Activated CD4-positive, alpha-beta T cell treated with anti-CD3 and anti-CD28 coated beads, Interleukin-2, amount 50 U/mL, for 16 hours (primary cell): ENCODE measurements around the gene FGD4.
A peak's percentile ranks its signal among the peaks of the same experiment; 100 is the strongest.

Source experiments
- DNase-seq: peaks from one replicate; pipeline ENCODE4 v3.0.0-alpha.2; 2020

Gene FGD4

DNA sequence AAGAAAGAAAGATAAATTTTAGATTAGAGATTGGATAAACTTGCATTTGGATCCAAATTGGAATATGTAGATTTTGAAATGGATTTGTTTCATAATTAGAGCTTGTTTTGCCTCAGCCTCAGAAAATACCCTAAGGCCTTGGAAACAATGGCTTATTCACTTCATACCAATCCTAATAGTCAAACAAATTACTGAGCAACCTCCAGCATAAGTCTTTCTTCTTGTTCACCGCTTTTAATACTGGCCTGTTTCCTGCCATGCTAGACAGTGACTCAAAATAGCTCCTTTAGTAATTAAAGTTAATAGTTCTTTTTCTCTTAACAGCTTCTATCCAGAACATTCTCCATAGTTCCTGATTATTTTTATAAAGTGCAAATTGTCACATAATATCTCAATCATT is 168.9 kb downstream of the FGD4 start:
- DNase-seq = no peak

DNA sequence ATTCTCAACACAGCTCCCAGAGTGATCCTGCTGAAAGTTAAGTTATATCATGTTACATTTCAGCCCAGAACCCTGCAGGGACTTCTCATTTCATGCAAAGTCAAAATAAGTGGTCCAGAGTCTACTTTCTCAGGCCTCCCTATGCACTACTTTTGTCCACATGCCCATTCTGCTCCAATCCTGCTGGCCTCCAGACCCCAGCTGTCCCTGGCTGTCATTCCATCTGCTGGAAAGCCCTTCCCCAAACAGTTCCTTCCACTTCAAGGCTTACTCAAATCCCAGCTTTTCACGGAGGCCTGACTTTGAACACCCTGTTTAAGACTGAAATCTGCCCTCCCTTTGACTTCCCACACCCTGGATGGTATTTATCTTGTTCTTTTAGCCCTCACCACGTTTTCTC is 169.9 kb downstream of the FGD4 start:
- no peak for DNase-seq

DNA sequence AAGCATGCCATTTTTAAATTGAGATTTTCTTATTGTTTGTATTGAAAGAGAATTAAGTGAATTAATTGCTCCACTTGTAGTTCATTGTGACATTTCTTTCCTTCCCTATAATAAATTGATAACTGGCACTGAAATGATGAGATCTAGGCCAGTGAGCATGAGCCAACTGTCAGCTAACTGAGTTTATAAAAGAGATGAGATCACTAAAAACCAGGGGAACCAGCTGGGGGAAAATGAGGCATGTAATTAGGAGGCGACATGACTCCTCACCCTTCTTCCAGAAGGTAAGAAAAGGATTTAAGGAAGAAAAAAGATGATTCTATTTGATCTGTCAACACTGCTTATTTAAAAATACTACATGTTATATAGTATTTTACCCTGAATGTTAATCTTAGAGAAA is 175.2 kb downstream of the FGD4 start:
- no peak for DNase-seq

GRCh38 chr12:32577328-32577727 is 178.0 kb downstream of the FGD4 start:
- no peak for DNase-seq

- no peak for DNase-seq
Observed at GRCh38 chr12:32583534-32583933, 184.2 kb downstream of the FGD4 start.

GRCh38 chr12:32585680-32586079 is 186.3 kb downstream of the FGD4 start:
- DNase-seq = no peak

- no peak for DNase-seq
Observed at GRCh38 chr12:32586390-32586789, 187.0 kb downstream of the FGD4 start.

GRCh38 chr12:32587581-32588495 is 188.5 kb downstream of the FGD4 start:
- DNase-seq = no peak

- no peak for DNase-seq
Observed at GRCh38 chr12:32588604-32589003, 189.2 kb downstream of the FGD4 start.

GRCh38 chr12:32589165-32589865 is 190.0 kb downstream of the FGD4 start:
- peak; percentile 48 for DNase-seq

DNA sequence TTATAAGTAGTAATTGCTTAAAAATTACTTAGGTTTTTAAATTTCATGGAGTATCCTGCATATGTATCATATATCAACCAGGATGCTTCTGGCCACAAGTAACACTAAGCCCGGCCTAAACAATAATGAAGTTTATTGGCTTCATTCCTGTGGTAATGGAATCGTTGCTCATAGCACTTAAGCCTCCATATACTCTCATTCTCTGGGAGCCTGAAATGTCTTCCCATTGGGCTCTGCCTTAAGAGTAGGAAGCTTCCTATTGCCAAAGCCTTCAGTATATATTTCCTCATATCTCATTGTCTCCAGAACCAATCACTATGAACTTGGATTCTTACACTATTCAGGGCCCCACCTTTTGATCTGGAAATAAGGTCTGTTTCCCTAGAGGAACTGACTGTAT is 195.9 kb downstream of the FGD4 start:
- no peak for DNase-seq

DNA sequence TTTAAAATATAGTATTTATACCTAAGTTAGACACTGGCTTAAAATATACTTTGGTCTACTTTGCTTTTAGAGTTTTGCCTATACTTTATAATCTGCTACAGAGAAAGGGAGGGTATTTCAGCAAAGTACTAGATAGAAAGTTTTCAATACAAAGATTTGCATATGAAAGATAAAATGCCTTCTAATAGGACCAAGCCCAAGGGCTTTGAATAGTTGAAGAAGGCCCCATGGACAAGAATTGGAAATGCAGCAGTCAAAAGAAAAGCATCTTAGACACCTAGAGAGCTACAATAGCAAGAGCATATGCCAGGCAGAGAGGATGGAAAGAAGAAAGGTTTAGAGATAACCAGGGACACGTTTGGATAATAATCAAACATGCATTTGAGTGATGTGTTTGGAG is 196.7 kb downstream of the FGD4 start:
- DNase-seq = no peak

DNA sequence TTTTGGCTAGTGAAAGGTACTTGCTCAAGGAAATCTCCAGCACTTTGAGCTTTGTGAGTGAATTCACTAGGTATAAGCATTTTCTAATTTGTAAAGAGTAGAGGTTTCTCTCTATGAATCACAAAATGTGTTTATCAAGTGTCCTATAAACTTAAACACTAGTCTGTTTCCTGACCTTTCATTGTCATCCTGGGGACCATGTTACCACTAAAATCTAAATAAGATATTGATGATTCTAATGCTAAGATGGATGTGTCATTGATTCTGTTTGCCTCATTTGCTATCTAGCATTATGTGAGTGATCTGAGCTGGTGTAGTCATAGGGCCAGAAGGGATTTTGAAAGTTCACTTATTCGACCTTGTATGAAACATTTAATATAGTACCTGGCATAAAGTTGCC is 199.3 kb downstream of the FGD4 start:
- no peak for DNase-seq

DNA sequence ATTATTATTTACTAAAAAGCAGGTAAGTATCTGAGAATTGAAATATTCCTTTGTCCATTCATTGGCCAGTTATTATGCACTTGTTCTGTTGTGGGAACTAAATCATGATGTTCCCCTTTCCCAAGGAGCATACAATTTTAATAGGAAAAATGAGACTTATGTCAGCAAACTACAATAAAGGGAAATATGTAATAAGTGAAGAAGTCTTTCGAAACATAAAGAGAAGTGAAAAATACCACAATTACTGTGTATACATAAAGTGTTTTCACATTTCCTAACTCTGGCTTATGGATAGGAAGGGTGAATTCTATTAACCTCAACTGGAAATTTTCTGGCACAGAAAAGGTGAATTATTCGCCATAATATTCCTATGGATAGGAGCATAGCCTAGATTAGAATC is 201.3 kb downstream of the FGD4 start:
- DNase-seq = no peak

- DNase-seq = no peak
Observed at GRCh38 chr12:32603071-32603470, 203.7 kb downstream of the FGD4 start.

GRCh38 chr12:32603858-32604257 is 204.5 kb downstream of the FGD4 start:
- peak; percentile 89 for DNase-seq

- no peak for DNase-seq
Observed at GRCh38 chr12:32604565-32604964, 205.2 kb downstream of the FGD4 start.

GRCh38 chr12:32605326-32606095 is 206.2 kb downstream of the FGD4 start:
- DNase-seq = no peak

DNA sequence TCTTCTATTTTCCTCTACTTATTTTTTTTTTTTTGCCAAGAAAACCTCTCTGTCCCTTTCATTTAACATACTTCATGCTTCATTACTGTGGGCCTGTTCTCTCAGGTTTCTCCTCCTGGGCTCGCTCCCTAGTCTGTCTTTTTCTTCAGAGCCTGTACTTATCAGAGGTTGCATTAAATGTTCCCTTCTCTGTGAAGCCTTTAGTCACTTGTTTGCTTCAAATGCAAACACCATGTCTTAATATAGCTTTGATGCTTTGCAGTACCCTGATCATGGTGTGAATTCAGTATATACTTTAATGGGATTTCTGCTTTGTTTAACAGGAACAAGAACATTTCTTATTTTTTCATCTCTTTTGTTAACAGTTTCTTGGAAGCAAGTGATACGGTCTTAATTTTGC is 207.1 kb downstream of the FGD4 start:
- DNase-seq = no peak

DNA sequence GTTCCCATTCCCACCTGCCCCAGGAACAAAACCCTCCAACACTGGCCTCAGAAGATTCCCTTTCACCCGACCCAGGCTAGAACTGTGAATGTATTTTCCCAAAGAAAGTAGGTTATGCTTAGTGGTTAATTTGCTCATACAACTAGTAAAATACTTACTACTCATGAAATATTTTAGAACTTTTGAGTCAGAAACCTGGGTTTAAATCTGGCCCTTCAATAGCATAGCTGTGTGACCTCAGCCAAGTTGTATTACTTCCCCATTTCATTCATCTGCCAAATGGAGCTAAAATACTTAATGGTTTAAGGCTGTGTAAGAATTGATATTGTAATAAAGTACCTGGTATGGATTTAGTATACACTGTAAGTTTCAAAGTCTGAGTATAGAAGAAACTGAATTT is 210.6 kb downstream of the FGD4 start:
- DNase-seq = no peak

- no peak for DNase-seq
Observed at GRCh38 chr12:32611986-32612385, 212.6 kb downstream of the FGD4 start.

- DNase-seq = no peak
Observed at GRCh38 chr12:32612658-32613614, 213.6 kb downstream of the FGD4 start.
